Caco-2 (cell line): ENCODE data around the gene IL36A. TPM values are rescaled to one million over a fixed set of nuclear protein-coding genes. Genes with fewer than 3 reads are reported as not detected.

ENCODE experiments used
- BruUV-seq: library from RNA; stranded (reverse); fragments of 400-500 nt; replicated peaks from 2 replicates; lab custom pipeline; 2021; lab: Mats Ljungman, UMichigan
- CTCF ChIA-PET: fragments of 300-600 bp; sonication (Branson Sonifier 250); formaldehyde crosslinking; loops from one replicate; lab custom pipeline; 2022; ENCODE audit warnings: antibody characterized with exemption; lab: Charles Lee
- POLR2A ChIA-PET: fragments of 300-600 bp; sonication (Branson Sonifier 250); formaldehyde crosslinking; loops from one replicate; lab custom pipeline; 2022; ENCODE audit warnings: antibody characterized with exemption; lab: Charles Lee
- DNase-seq, 2 experiments: peaks; one replicate each; pipeline versions ENCODE4 v3.0.0 to v3.0.0-alpha.2; 2020 to 2022
- H3K27me3 ChIP-seq: replicated peaks from 2 replicates; pipeline ENCODE4 v1.6.0; 2011; ENCODE audit warnings: low read length; ENCODE audit not compliant: control insufficient read depth, insufficient read depth
- H3K36me3 ChIP-seq: 2 replicates; pipeline ENCODE4 v1.5.1; 2011; ENCODE audit warnings: low read length; ENCODE audit not compliant: control insufficient read depth, insufficient read depth
- H3K4me1 ChIP-seq: fragments of 250-450 bp; sonication (Bioruptor Pico); 2 replicates; pipeline ENCODE4 v1.5.1; 2020; ENCODE audit warnings: mild to moderate bottlenecking
- H3K4me3 ChIP-seq: 2 replicates; pipeline ENCODE4 v1.5.1; 2011; ENCODE audit warnings: low read depth, mild to moderate bottlenecking, control low read depth, low read length
- H3K9me3 ChIP-seq: fragments of 250-450 bp; sonication (Bioruptor Pico); 2 replicates; pipeline ENCODE4 v1.5.1; 2020; ENCODE audit warnings: mild to moderate bottlenecking, moderate library complexity
- H3K27ac Mint-ChIP-seq: one replicate; pipeline ENCODE4 v1.8.0; 2022; ENCODE audit warnings: mixed read lengths; ENCODE audit not compliant: unreplicated experiment
- H3K27me3 Mint-ChIP-seq: one replicate; pipeline ENCODE4 v1.8.0; 2022; ENCODE audit warnings: mixed read lengths; ENCODE audit not compliant: insufficient read depth, unreplicated experiment
- H3K36me3 Mint-ChIP-seq: one replicate; pipeline ENCODE4 v1.8.0; 2022; ENCODE audit warnings: mild to moderate bottlenecking, mixed read lengths; ENCODE audit not compliant: insufficient read depth, unreplicated experiment
- H3K4me1 Mint-ChIP-seq: one replicate; pipeline ENCODE4 v1.8.0; 2022; ENCODE audit warnings: low read depth, mixed read lengths; ENCODE audit not compliant: unreplicated experiment
- H3K4me3 Mint-ChIP-seq: one replicate; pipeline ENCODE4 v1.8.0; 2022; ENCODE audit warnings: mild to moderate bottlenecking, moderate library complexity, mixed read lengths; ENCODE audit not compliant: unreplicated experiment
- H3K9me3 Mint-ChIP-seq: one replicate; pipeline ENCODE4 v1.8.0; 2022; ENCODE audit warnings: mixed read lengths; ENCODE audit not compliant: unreplicated experiment
- CTCF ChIP-seq, 2 experiments: fragments of 200-600 bp in 1 of 2; IDR thresholded peaks; 1 replicate in 1 of 2; 2 replicates in 1 of 2; pipeline versions ENCODE4 v1.5.1 to v1.8.0; 2011 to 2022; ENCODE audit warnings: antibody characterized with exemption in 1 of 2, control low read depth in 1 of 2, inconsistent platforms in 1 of 2, low read depth in 1 of 2, low read length in 1 of 2, mild to moderate bottlenecking in 1 of 2, moderate library complexity in 1 of 2; ENCODE audit not compliant: insufficient read depth in 1 of 2, severe bottlenecking in 1 of 2, unreplicated experiment in 1 of 2
- intact Hi-C: fragments of 100-400 bp; cut with micrococcal nuclease; formaldehyde crosslinking; loops from one replicate; pipeline ENCODE4 v1.10.0; 2022; ENCODE audit not compliant: unreplicated experiment
- total RNA-seq: library from RNA; stranded (reverse); gene quantifications from 2 replicates; pipeline ENCODE4 v1.2.3, GENCODE V29; 2022

The IL36A gene
- total RNA-seq, 1 experiment from 2014 or later = not detected

GRCh38 chr2:113011108-113011507, 5.8 kb downstream of the IL36A start:
- Histone ChIP-seq H3K27me3 (no peaks in the 10 kb centered on the region), H3K36me3 (no peaks in the 10 kb centered on the region), H3K4me1 (no peaks in the 10 kb centered on the region), H3K4me3 (no peak overlapping the region), H3K9me3 (no peaks in the 10 kb centered on the region)
- Mint-ChIP-seq H3K9me3 (no peaks in the 10 kb centered on the region), H3K4me3 (no peak overlapping the region), H3K27me3 (peaks cover 11% of the 10 kb centered on the region), H3K27ac (no peak overlapping the region), H3K36me3 (no peaks in the 10 kb centered on the region), H3K4me1 (no peaks in the 10 kb centered on the region)
- no peak for TF ChIP-seq CTCF (IDR thresholded peaks at IDR 0.05; ENCODE audit: insufficient read depth in 1 of 2, low read depth in 1 of 2, low read length in 1 of 2, severe bottlenecking in 1 of 2, unreplicated experiment in 1 of 2)
- BruUV-seq = no TSS peak
- ChIA-PET CTCF (no interaction called here), POLR2A (no interaction called here)
- DNase-seq = no peak
- intact Hi-C loops = no loop called here

DNA sequence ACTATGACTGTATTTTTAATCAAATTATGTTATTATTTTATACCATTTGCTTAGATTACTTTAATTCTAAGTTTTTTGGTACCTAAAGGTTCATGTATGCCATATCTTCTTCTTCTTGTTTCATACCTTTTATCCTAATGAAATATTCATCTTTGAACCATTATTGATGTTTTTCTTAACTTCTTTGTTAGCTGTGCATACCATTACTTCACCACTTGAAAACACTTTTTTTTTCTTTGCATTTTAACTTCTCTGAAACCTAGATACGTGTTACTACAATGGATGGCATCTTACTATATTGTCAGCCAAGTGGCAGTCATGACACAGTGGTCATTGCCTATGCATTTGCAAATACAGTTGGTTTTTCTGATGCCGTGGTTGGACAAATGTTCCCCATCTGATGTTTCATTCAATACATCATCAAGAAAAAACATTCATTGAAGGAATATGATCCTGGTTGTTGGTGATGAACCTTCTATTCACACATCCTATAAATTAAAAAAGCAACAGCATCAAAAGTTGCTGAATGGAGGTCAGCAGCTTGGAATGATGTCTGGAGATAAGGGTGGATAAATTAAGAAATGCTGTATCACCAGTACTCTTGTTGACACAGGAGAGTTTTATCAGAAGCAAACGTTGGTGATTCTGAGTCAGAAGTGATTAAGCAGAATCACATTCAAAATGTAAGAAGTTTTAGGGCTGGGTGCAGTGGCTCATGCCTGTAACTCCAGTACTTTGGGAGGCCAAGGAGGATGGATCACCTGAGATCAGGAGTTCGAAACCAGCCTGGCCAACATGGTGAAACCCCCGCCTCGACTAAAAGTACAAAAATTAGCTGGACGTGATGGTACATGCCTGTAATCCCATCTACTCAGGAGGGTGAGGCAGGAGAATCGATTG, 7.4 kb downstream of the IL36A start:
- no peak for TF ChIP-seq CTCF (IDR thresholded peaks at IDR 0.05; ENCODE audit: insufficient read depth in 1 of 2, low read depth in 1 of 2, low read length in 1 of 2, severe bottlenecking in 1 of 2, unreplicated experiment in 1 of 2)
- Histone ChIP-seq H3K9me3 (no peaks in the 10 kb centered on the region), H3K27me3 (no peaks in the 10 kb centered on the region), H3K36me3 (no peaks in the 10 kb centered on the region), H3K4me3 (no peak overlapping the region), H3K4me1 (no peaks in the 10 kb centered on the region)
- no peaks in the 10 kb centered on the region for H3K4me1 Mint-ChIP-seq
- POLR2A ChIA-PET = interaction anchor here (0.6 kb wide), 1 partner anchor 389 kb away, joined by 3 read pairs; no protein-coding TSS in a partner anchor
- no TSS peak for BruUV-seq
- no peak overlapping the region for H3K27ac Mint-ChIP-seq
- H3K9me3 Mint-ChIP-seq = peaks cover 11% of the 10 kb centered on the region
- DNase-seq = no peak
- intact Hi-C loops = no loop called here
- CTCF ChIA-PET = no interaction called here
- no peaks in the 10 kb centered on the region for H3K36me3 Mint-ChIP-seq
- peaks cover 17% of the 10 kb centered on the region for H3K27me3 Mint-ChIP-seq
- H3K4me3 Mint-ChIP-seq = no peak overlapping the region

DNA sequence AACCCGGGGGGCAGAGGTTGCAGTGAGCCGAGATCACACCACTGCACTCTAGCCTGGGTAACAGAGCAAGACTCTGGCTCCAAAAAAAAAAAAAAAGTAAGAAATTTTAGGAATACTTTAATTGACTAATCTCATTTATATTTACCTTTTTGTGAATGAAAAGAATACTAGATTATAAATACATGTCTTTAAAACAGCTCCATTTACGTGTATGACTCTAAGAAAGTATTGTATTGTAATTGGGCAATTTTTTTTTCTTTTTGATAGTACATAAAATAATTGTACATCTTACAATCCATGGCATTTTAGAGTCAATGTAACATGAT, 8.0 kb downstream of the IL36A start:
- Mint-ChIP-seq H3K27me3 (peaks cover 20% of the 10 kb centered on the region), H3K4me3 (no peak overlapping the region), H3K27ac (no peak overlapping the region), H3K4me1 (no peaks in the 10 kb centered on the region), H3K9me3 (peaks cover 17% of the 10 kb centered on the region), H3K36me3 (no peaks in the 10 kb centered on the region)
- no peaks in the 10 kb centered on the region for H3K9me3 ChIP-seq
- H3K4me3 ChIP-seq = no peak overlapping the region
- no peaks in the 10 kb centered on the region for H3K27me3 ChIP-seq
- no peak for DNase-seq
- intact Hi-C loops = no loop called here
- ChIA-PET CTCF (no interaction called here), POLR2A (no interaction called here)
- BruUV-seq = no TSS peak
- H3K4me1 ChIP-seq = no peaks in the 10 kb centered on the region
- no peak for TF ChIP-seq CTCF (IDR thresholded peaks at IDR 0.05; ENCODE audit: insufficient read depth in 1 of 2, low read depth in 1 of 2, low read length in 1 of 2, severe bottlenecking in 1 of 2, unreplicated experiment in 1 of 2)
- no peaks in the 10 kb centered on the region for H3K36me3 ChIP-seq
